ENCODE data around the gene SLC16A9. TPM values are rescaled to one million over a fixed set of nuclear protein-coding genes. Genes with fewer than 3 reads are reported as not detected.

Gene SLC16A9
- total and polyA plus RNA-seq, 4 donors, result 0.70 to 6.0 (median 1.9) TPM

GRCh38 chr10:59688921-59689351 is 20.7 kb downstream of the SLC16A9 start:
- H3K9me3 ChIP-seq (ENCODE audit: control insufficient read depth in 4 of 4, insufficient read depth in 3 of 4, low read length in 3 of 4), result no peaks in the 10 kb centered on the region
- H3K27me3 ChIP-seq (ENCODE audit: control insufficient read depth in 3 of 3, insufficient read depth in 3 of 3, low read length in 2 of 3), result no peaks in the 10 kb centered on the region
- no peak for TF ChIP-seq CTCF (IDR thresholded peaks at IDR 0.05; ENCODE audit: control extremely low read depth, extremely low read depth)

GRCh38 chr10:59687657-59688056 is 22.0 kb downstream of the SLC16A9 start:
- H3K9ac ChIP-seq (ENCODE audit: insufficient read depth in 1 of 2, low read length in 2 of 2), result no peak overlapping the region
- ATAC-seq (ENCODE audit: insufficient read depth, low FRiP score) (no peak), DNase-seq (no peak)
- H3K4me3 ChIP-seq, result no peak overlapping the region
- H3K27me3 ChIP-seq (ENCODE audit: control insufficient read depth in 3 of 3, insufficient read depth in 3 of 3, low read length in 2 of 3), result no peaks in the 10 kb centered on the region
- WGBS, 2 donors, result 90 to 92% methylated on average over 1 of the region's 1 CpG
- H3K4me1 ChIP-seq (ENCODE audit: control insufficient read depth in 5 of 5, insufficient read depth in 5 of 5, low read length in 5 of 5), result peaks cover 0 to 1% (median 0%) of the 10 kb centered on the region in 5 donors
- peaks cover 0 to 3% (median 0%) of the 10 kb centered on the region in 4 donors for H3K36me3 ChIP-seq (ENCODE audit: control insufficient read depth in 4 of 4, insufficient read depth in 4 of 4, low read length in 4 of 4)
- no peak overlapping the region for H3K27ac ChIP-seq (ENCODE audit: low read depth in 1 of 2, low read length in 1 of 2)
- H3K9me3 ChIP-seq (ENCODE audit: control insufficient read depth in 4 of 4, insufficient read depth in 3 of 4, low read length in 3 of 4), result no peaks in the 10 kb centered on the region
- no peak for TF ChIP-seq CTCF (IDR thresholded peaks at IDR 0.05; ENCODE audit: control extremely low read depth, extremely low read depth)

More at GRCh38 chr10:59688921-59689351, 20.7 kb downstream of the SLC16A9 start:
- H3K27ac ChIP-seq (ENCODE audit: low read depth in 1 of 2, low read length in 1 of 2), result no peak overlapping the region
- DNase-seq (no peak), ATAC-seq (ENCODE audit: insufficient read depth, low FRiP score) (no peak)
- peaks cover 0 to 3% (median 0%) of the 10 kb centered on the region in 4 donors for H3K36me3 ChIP-seq (ENCODE audit: control insufficient read depth in 4 of 4, insufficient read depth in 4 of 4, low read length in 4 of 4)
- WGBS, 2 donors, result 66 to 75% methylated on average over 5 of the region's 5 CpGs
- H3K4me1 ChIP-seq (ENCODE audit: control insufficient read depth in 5 of 5, insufficient read depth in 5 of 5, low read length in 5 of 5), result peaks cover 0 to 1% (median 0%) of the 10 kb centered on the region in 5 donors
- H3K9ac ChIP-seq (ENCODE audit: insufficient read depth in 1 of 2, low read length in 2 of 2), result no peak overlapping the region
- H3K4me3 ChIP-seq, result no peak overlapping the region

- H3K27ac ChIP-seq (ENCODE audit: low read depth in 1 of 2, low read length in 1 of 2), result no peak overlapping the region
- H3K36me3 ChIP-seq (ENCODE audit: control insufficient read depth in 4 of 4, insufficient read depth in 4 of 4, low read length in 4 of 4), result peaks cover 0 to 3% (median 1%) of the 10 kb centered on the region in 4 donors
- DNase-seq (peak in 1 of 3 donors; percentile 12), ATAC-seq (ENCODE audit: insufficient read depth, low FRiP score) (no peak)
- H3K9ac ChIP-seq (ENCODE audit: insufficient read depth in 1 of 2, low read length in 2 of 2), result no peak overlapping the region
- H3K4me3 ChIP-seq, result no peak overlapping the region
- TF ChIP-seq CTCF (IDR thresholded peaks at IDR 0.05; ENCODE audit: control extremely low read depth, extremely low read depth), result no peak
- WGBS, 2 donors, result 91 to 92% methylated on average over 5 of the region's 5 CpGs
- H3K27me3 ChIP-seq (ENCODE audit: control insufficient read depth in 3 of 3, insufficient read depth in 3 of 3, low read length in 2 of 3), result no peaks in the 10 kb centered on the region
- H3K4me1 ChIP-seq (ENCODE audit: control insufficient read depth in 5 of 5, insufficient read depth in 5 of 5, low read length in 5 of 5), result peaks cover 0 to 1% (median 0%) of the 10 kb centered on the region in 5 donors
- H3K9me3 ChIP-seq (ENCODE audit: control insufficient read depth in 4 of 4, insufficient read depth in 3 of 4, low read length in 3 of 4), result no peaks in the 10 kb centered on the region
Measured at GRCh38 chr10:59684006-59684405, 25.6 kb downstream of the SLC16A9 start.

All from lung (tissue), 12 donors.